GM19397 (cell line): Measurements from ENCODE around the gene KIF26A.
"Not testable (repeated sequence)": the region's sequence is repeated elsewhere in the genome, so short reads cannot be mapped to it uniquely, and the experiment has no call there.

Source experiments
- ATAC-seq: cut with Tn5 transposase; IDR thresholded peaks from one replicate; pipeline ENCODE4 v1.9.1; 2021; ENCODE audit warnings: mild to moderate bottlenecking, moderate library complexity; ENCODE audit not compliant: unreplicated experiment

The KIF26A gene

GRCh38 chr14:104219731-104220214 is 81.4 kb downstream of the KIF26A start:
- no peak for ATAC-seq

GRCh38 chr14:104220215-104221070 is 82.1 kb downstream of the KIF26A start:
- ATAC-seq: no peak

GRCh38 chr14:104221071-104221625 is 82.8 kb downstream of the KIF26A start:
- ATAC-seq: no peak

- ATAC-seq: no peak
Observed at GRCh38 chr14:104221636-104222369, 83.4 kb downstream of the KIF26A start.

GRCh38 chr14:104222396-104223036 is 84.1 kb downstream of the KIF26A start:
- no peak for ATAC-seq

GRCh38 chr14:104223101-104224041 is 85.0 kb downstream of the KIF26A start:
- no peak for ATAC-seq

GRCh38 chr14:104224131-104224505 is 85.7 kb downstream of the KIF26A start:
- ATAC-seq: no peak

- no peak for ATAC-seq
Observed at GRCh38 chr14:104224506-104225277, 86.3 kb downstream of the KIF26A start.

- not testable (repeated sequence) for ATAC-seq
Observed at GRCh38 chr14:104225278-104226190, 87.1 kb downstream of the KIF26A start.

- ATAC-seq: no peak
Observed at GRCh38 chr14:104226421-104227383, 88.3 kb downstream of the KIF26A start.

GRCh38 chr14:104227806-104228205 is 89.4 kb downstream of the KIF26A start:
- ATAC-seq: no peak

- ATAC-seq: no peak
Observed at GRCh38 chr14:104228221-104228620, 89.8 kb downstream of the KIF26A start.

- no peak for ATAC-seq
Observed at GRCh38 chr14:104228716-104229533, 90.5 kb downstream of the KIF26A start.

- no peak for ATAC-seq
Observed at GRCh38 chr14:104229534-104230055, 91.2 kb downstream of the KIF26A start.

- ATAC-seq: no peak
Observed at GRCh38 chr14:104230119-104230815, 91.9 kb downstream of the KIF26A start.
